HG03442 (cell line): Measurements from ENCODE around the gene SMARCA1.

Source experiments
- ATAC-seq: cut with Tn5 transposase; IDR thresholded peaks from one replicate; pipeline ENCODE4 v1.9.1; 2021; ENCODE audit warnings: mild to moderate bottlenecking, moderate library complexity; ENCODE audit not compliant: unreplicated experiment

SMARCA1 gene

DNA sequence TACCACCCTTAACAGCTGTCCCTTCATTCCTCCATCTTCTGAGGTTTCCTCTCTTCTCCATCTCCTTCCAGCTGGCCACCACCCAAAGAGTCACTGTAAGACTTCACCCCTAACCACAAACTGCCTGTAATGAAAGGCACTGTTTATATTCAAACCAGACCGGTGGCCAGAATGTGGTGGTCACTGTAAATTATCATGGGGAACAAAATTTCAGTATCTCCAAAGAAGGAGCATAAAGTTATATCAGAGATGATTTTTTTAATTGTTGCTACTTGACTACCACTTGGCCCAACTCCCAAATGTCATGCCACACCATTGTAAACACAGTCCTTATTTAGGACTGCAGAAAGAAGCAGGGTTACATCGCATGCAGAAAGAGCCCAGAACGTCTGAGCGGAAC lies 44.8 kb downstream of the SMARCA1 start:
- ATAC-seq = no peak

DNA sequence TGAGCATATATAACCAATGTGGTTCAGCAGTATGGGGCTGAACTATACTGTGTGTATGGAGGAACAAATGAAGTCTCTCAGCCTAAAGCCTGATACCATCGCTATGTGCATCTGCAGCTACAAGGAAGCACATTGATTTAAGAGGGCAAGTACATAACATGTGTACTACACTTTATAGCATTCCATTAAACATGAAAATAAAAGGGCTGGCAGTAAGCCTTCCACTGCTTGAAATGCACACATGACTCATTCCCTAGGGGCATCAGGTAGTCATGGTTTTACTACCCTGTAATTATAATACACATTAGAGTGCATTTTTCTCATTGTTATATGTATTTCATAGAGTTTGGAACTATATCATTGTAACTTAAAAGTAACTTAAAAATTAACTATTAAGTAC lies 51.2 kb downstream of the SMARCA1 start:
- ATAC-seq = no peak

DNA sequence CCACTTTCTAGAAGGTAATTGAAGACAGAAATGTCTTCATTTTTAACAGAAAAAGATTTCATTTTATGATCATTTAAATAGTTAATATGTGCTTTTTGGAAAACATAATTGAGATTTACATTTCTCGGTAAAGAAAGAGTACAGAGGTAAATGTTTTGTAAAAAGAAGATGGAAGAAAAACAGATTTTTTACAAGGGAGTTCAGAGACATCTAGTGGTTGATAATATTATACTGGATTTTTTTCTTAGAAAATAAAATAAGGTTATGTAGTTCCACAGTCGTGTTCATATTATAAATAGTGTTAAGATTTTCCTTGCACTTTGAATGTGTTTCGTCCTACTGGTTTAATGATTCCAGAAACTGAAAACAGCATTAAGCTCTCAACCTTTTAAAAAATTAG lies 60.6 kb downstream of the SMARCA1 start:
- ATAC-seq = no peak

GRCh38 chrX:129461801-129462456 lies 61.4 kb downstream of the SMARCA1 start:
- no peak for ATAC-seq

DNA sequence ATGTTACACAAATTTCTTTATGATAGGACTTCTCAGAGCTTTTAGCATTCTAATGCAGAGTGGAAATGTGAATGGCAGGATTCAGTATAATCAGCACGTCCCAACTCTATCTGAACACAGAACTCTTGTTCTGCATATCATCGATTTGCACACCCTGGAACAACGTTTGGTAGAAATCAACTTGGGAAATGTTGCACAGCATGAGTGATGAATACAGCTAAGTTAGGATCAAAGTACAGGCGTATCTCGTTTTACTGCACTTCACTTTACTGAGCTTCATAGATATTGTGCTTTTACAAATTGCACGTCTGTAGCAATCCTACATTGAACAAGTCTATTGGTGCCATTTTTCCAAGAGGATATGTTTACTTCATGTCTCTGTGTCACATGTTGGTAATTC lies 70.8 kb downstream of the SMARCA1 start:
- ATAC-seq = no peak

DNA sequence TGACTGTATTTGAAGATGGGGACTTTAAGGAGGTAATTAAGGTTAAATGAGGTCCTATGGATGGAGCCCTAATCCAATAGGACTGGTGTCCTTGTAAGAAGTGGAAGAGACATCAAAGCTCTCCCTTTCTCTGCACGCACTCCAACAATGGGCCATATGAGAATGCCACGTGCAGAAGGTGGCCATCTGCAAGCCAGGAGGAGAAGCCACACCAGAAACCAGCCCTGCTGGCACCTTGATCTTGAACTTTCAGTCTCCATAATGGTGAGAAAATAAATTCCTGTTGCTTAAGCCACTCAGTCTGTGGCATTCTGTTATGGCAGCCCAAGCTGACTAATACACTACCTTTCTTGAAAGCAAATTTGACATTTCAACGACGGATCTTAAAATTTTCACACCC lies 73.2 kb downstream of the SMARCA1 start:
- ATAC-seq = no peak

DNA sequence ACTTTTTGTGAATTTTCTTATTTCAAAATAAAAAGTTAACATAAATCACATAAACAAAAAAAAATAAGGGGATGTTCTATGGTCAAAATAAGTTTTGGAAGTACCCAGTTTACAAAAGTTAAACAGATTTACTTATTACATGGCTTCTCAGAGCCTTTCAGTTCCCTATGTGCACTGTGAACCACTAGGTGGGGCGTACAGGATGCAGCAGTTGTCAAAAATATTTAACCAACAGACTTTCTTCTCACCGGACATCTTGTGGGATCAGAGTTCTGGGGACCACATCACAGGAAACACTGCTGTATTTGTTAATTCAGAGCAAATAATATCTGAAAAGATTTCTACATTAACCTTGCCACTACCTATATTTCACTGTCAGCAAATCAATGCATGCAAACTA lies 74.1 kb downstream of the SMARCA1 start:
- ATAC-seq = no peak

DNA sequence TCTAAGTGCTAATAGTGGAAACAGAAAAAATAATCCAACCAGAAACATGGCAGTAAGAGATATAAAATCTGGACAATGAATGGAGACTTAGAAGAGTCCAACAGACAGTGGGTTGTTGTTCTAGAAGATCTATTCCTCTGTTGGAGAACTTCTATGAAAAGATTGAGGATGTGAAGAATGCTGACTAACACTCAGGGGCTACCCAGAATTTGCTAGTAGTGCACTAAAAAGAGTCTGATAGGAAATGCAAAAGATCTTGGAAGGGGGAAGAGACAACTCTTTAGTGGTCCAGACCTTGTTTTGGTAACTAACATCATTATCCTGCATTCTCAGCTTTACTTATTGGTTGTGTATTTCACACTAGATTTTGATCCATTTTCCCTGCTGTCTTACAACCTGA lies 77.9 kb downstream of the SMARCA1 start:
- no peak for ATAC-seq

- ATAC-seq = no peak
Observed at GRCh38 chrX:129433945-129434344, 89.3 kb downstream of the SMARCA1 start.

DNA sequence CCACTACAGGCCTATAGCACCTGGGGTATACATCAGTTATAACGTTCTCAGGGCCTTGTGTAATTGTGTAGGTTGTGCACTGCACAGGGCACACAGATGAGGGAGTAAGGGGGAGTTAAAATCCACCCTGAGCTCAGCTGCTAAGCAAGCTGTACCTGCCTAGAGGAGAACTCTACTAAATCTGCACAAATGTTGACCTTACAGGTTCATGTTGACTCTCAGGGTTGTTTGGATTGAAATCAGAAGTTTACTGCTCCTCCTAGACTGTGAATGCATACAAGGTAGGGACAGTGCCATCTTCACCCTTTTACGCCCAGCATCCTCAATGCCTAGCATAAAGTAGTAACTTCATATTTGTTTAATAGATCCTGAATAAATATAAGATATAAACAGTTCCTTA lies 89.8 kb downstream of the SMARCA1 start:
- no peak for ATAC-seq

- peak; percentile 60 for ATAC-seq
Observed at GRCh38 chrX:129427267-129427666, 96.0 kb downstream of the SMARCA1 start.

- no peak for ATAC-seq
Observed at GRCh38 chrX:129423191-129423590, 100.1 kb downstream of the SMARCA1 start.

DNA sequence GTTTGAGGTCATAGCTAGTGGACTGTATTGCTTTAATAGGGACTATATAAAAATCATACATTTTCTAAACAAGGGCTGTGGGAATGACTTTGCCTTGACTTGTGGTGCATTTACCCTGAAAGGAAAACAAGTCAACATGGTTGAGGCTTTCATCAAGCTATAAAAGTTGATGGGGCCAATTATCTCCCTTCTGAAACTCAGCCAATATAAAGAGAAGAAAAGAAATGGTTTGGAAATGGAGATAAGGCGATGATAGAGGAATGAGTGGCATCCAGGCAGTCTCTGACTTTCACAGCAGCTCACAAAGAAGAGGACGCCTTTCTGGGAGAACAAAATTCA lies 118.7 kb downstream of the SMARCA1 start:
- ATAC-seq = no peak

DNA sequence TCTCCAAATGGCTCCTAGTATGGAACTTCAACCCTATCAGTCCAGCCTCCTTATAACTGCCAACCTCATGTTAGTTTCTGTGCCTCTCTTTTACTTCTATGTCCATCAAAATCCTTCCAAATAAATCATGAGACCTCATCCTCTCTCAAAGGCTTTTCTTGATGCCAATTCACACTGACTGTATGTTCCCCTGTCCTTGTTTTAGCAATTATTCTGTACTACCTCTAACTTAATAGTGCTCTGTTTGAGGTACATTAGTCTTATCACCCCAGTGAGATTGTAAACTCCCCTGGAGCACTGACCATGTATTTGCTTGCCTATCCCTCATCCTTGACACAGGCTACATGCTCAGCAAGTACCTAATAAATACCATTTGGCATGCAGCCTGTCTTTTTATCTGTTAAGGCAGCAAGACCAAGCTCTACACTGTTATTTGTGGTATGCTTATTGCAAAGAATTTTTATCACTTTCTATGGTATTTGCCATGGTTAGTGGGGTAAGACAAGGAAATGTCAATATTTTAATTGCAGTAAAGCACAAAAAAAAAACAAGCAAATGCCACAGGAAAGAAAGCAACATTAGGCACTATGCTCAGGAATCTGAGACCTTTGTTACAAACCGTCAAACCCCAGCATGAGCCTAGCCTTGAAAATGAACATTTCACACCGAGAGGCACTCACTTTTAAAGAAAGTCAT lies 119.2 kb downstream of the SMARCA1 start:
- no peak for ATAC-seq
